ENCODE data around the gene FSTL5. TPM values are rescaled to one million over a fixed set of nuclear protein-coding genes. Genes with fewer than 3 reads are reported as not detected.

The FSTL5 gene
- total RNA-seq, 1 experiment from 2014 or later = not detected

- ChIA-PET CTCF (interaction anchor here (0.7 kb wide), 1 partner anchor 229 kb away, joined by 3 read pairs; no protein-coding TSS in a partner anchor), POLR2A (no interaction called here)
- intact Hi-C loops (cut with micrococcal nuclease) = no loop called here
- Mint-ChIP-seq H3K4me3 (ENCODE audit: unreplicated experiment) (no peak overlapping the region), H3K27me3 (ENCODE audit: insufficient read depth, unreplicated experiment) (no peaks in the 10 kb centered on the region), H3K9me3 (ENCODE audit: unreplicated experiment) (no peaks in the 10 kb centered on the region), H3K27ac (ENCODE audit: low read depth, unreplicated experiment) (no peak overlapping the region), H3K4me1 (ENCODE audit: insufficient read depth, unreplicated experiment) (peaks cover 12% of the 10 kb centered on the region), H3K36me3 (ENCODE audit: insufficient read depth, unreplicated experiment) (no peaks in the 10 kb centered on the region)
- BruUV-seq (replicated peaks) = no TSS peak
- DNase-seq (ENCODE audit: unreplicated experiment) = no peak
- TF ChIP-seq CTCF (IDR thresholded peaks at IDR 0.05; ENCODE audit: unreplicated experiment) = no peak
Observed at GRCh38 chr4:161926033-161926828, 237.6 kb downstream of the FSTL5 start.

- TF ChIP-seq CTCF (IDR thresholded peaks at IDR 0.05; ENCODE audit: unreplicated experiment) = no peak
- Mint-ChIP-seq H3K4me3 (ENCODE audit: unreplicated experiment) (no peak overlapping the region), H3K4me1 (ENCODE audit: insufficient read depth, unreplicated experiment) (no peaks in the 10 kb centered on the region), H3K36me3 (ENCODE audit: insufficient read depth, unreplicated experiment) (no peaks in the 10 kb centered on the region), H3K27ac (ENCODE audit: low read depth, unreplicated experiment) (no peak overlapping the region), H3K9me3 (ENCODE audit: unreplicated experiment) (no peaks in the 10 kb centered on the region), H3K27me3 (ENCODE audit: insufficient read depth, unreplicated experiment) (no peaks in the 10 kb centered on the region)
- no peak for DNase-seq (ENCODE audit: unreplicated experiment)
- intact Hi-C loops (cut with micrococcal nuclease) = no loop called here
- ChIA-PET CTCF (interaction anchor here (0.6 kb wide), 2 partner anchors 104 to 606 kb away, joined by 3 to 4 read pairs; no protein-coding TSS in a partner anchor), POLR2A (interaction anchor here (0.6 kb wide), 1 partner anchor 739 kb away, joined by 5 read pairs; no protein-coding TSS in a partner anchor)
- no TSS peak for BruUV-seq (replicated peaks)
Observed at GRCh38 chr4:161920304-161921052, 243.3 kb downstream of the FSTL5 start.

GRCh38 chr4:161919442-161920220 is 244.2 kb downstream of the FSTL5 start:
- Mint-ChIP-seq H3K4me1 (ENCODE audit: insufficient read depth, unreplicated experiment) (no peaks in the 10 kb centered on the region), H3K4me3 (ENCODE audit: unreplicated experiment) (no peak overlapping the region), H3K27me3 (ENCODE audit: insufficient read depth, unreplicated experiment) (no peaks in the 10 kb centered on the region), H3K27ac (ENCODE audit: low read depth, unreplicated experiment) (no peak overlapping the region), H3K36me3 (ENCODE audit: insufficient read depth, unreplicated experiment) (no peaks in the 10 kb centered on the region), H3K9me3 (ENCODE audit: unreplicated experiment) (no peaks in the 10 kb centered on the region)
- POLR2A ChIA-PET = interaction anchor here (0.7 kb wide), 1 partner anchor 42 kb away, joined by 3 read pairs; no protein-coding TSS in a partner anchor
- CTCF ChIA-PET = interaction anchor here (0.6 kb wide), 1 partner anchor 605 kb away, joined by 4 read pairs; no protein-coding TSS in a partner anchor
- DNase-seq (ENCODE audit: unreplicated experiment) = no peak
- no peak for TF ChIP-seq CTCF (IDR thresholded peaks at IDR 0.05; ENCODE audit: unreplicated experiment)
- BruUV-seq (replicated peaks) = no TSS peak
- intact Hi-C loops (cut with micrococcal nuclease) = no loop called here
